GM12891 (cell line): Measurements from ENCODE around the gene RETREG3.

ENCODE experiments used
- PAX5 ChIP-seq: IDR thresholded peaks from 2 replicates; pipeline ENCODE4 v1.6.1; 2011; ENCODE audit warnings: low read length, moderate library complexity, mild to moderate bottlenecking; ENCODE audit not compliant: insufficient read depth, severe bottlenecking
- POLR2A ChIP-seq: IDR thresholded peaks from 2 replicates; pipeline ENCODE4 v1.6.1; 2011; ENCODE audit warnings: low read depth, low read length, control low read depth
- POLR2AphosphoS5 ChIP-seq: IDR thresholded peaks from 2 replicates; pipeline ENCODE4 v1.6.1; 2011; ENCODE audit warnings: low read depth, low read length, control low read depth
- POU2F2 ChIP-seq: IDR thresholded peaks from 2 replicates; pipeline ENCODE4 v1.6.1; 2011; ENCODE audit warnings: low read depth, mild to moderate bottlenecking, control low read depth, low read length, moderate library complexity
- SPI1 ChIP-seq: IDR thresholded peaks from 2 replicates; pipeline ENCODE4 v1.6.1; 2011; ENCODE audit warnings: low read depth, low read length, control low read depth
- TAF1 ChIP-seq: IDR thresholded peaks from 2 replicates; pipeline ENCODE4 v1.6.1; 2011; ENCODE audit warnings: low read depth, low read length, control low read depth

DNA sequence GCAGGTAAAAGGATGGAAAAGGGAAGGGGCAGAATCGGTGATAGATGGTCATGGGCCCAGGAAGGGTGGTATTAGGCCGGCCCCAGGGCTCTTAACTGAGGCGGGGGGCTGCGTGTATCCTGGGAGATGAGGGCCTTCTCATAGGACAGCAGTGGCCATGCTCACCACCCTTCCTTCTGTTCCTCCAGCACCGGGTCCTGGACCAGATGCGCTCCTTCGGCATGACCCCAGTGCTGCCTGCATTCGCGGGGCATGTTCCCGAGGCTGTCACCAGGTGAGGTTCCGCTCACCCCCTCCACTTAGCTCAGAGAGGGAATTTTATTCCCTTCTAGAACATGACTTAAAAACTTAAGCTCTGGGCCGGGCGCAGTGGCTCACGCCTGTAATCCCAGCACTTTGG is 70.7 kb downstream of the RETREG3 start:
- TF ChIP-seq POLR2AphosphoS5 (no peak), POLR2A (no peak), PAX5 (no peak), TAF1 (no peak), SPI1 (no peak), POU2F2 (no peak)
